GF-D8 (cell line): ENCODE measurements around the gene ZC3H18.

Experiments
- DNase-seq: peaks from one replicate; lab custom pipeline; 2025; lab: John Stamatoyannopoulos, UW

Gene ZC3H18

DNA sequence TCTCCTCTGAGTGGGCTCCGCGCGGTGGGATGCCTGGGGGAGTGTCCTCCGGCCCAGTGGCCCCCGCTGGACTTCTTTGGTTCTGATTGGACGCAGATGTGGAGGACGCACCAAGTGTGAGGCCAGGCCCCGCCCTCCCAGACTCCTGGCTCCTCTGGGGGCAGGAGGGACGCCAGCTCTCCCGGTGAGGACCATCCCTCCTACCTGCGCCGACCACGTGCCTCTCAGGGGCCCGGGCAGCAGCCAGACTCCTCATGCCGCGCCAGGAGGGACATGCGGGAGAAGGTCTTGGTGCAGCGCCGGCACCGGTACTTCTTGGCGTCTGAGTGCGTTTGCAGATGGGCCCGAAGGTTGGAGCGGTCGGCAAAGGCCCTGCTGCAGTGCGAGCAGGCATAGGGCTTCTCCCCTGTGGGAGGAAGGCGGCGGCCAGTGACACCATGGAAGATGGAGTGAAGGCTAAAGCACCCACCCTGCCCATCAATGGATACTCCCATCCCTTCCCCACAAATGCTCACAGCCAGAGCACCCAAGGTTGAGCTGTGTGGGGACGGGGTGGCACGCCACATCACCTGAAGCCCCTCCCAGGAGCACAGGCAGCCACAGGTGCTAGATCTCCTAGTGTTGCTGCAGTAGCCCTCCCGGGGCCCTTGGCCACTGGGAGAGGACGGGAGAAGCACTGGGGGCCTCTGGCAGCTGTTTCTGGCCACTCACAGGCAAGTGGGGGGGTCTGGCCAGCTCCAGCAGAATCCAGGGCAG is 108.2 kb downstream of the ZC3H18 start:
- no peak for DNase-seq

DNA sequence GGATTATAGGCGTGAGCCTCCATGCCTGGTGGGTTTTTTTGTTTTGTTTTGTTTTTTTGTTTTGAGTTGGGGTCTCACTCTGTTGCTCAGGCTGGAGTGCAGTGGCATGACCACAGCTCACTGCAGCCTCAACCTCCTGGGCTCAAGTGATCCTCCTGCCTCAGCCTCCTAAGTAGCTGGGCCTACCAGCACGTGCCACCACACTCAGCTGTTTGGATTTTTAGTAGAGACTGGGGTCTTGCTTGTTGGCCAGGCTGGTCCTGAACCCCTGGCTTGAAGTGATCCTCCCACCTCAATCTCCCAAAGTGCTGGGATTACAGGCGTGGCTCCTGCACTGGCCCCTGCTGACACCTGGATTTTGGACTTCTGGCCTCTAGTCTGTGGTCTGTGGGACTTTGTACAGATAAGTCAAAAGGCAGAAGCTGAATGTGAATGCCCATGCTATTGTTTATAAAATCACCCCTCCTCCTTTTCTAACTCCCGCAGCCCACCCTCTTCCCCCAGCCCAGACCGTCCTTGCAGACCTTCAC is 110.4 kb downstream of the ZC3H18 start:
- DNase-seq = no peak

- DNase-seq = no peak
Observed at GRCh38 chr16:88681084-88681680, 111.0 kb downstream of the ZC3H18 start.
